Large intestine (tissue), 3 donors: ENCODE results near the gene GJB3. TPM values are rescaled to one million over a fixed set of nuclear protein-coding genes. Genes with fewer than 3 reads are reported as not detected.

ENCODE experiments used
- DNase-seq, 2 donors: peaks; one replicate each; pipeline versions ENCODE4 v3.0.0 to v3.0.0-alpha.2; 2013
- H3K27ac ChIP-seq: one replicate; pipeline ENCODE4 v1.5.1; 2013; ENCODE audit warnings: low read length
- H3K27me3 ChIP-seq: 2 replicates; pipeline ENCODE4 v1.6.1; 2013; ENCODE audit warnings: low read length; ENCODE audit not compliant: control insufficient read depth, insufficient read depth
- H3K36me3 ChIP-seq: 2 replicates; pipeline ENCODE4 v1.6.1; 2013; ENCODE audit warnings: low read length; ENCODE audit not compliant: control insufficient read depth, insufficient read depth
- H3K4me1 ChIP-seq: one replicate; pipeline ENCODE4 v1.6.1; 2013; ENCODE audit warnings: low read length; ENCODE audit not compliant: control insufficient read depth, insufficient read depth
- H3K4me3 ChIP-seq: one replicate; pipeline ENCODE4 v1.5.1; 2013; ENCODE audit warnings: low read length
- H3K9me3 ChIP-seq: one replicate; pipeline ENCODE4 v1.6.1; 2013; ENCODE audit warnings: mild to moderate bottlenecking, low read depth, low read length, moderate library complexity; ENCODE audit not compliant: control insufficient read depth
- WGBS: methylation state at CpG from one replicate; pipeline ENCODE4 v1.1.5; 2013; ENCODE audit warnings: low lambda C conversion rate; ENCODE audit not compliant: insufficient coverage; 5-methylcytosine and 5-hydroxymethylcytosine counted together
- polyA plus RNA-seq: library from polyadenylated mRNA; unstranded; fragments of 120-200 nt; gene quantifications from one replicate; pipeline ENCODE4 v1.2.1, GENCODE V29; 2013

GJB3 gene
- polyA plus RNA-seq, 1 donor: 0.21 TPM

GRCh38 chr1:34785231-34785874 lies 4.3 kb downstream of the GJB3 start:
- no peaks in the 10 kb centered on the region for H3K9me3 ChIP-seq
- no peak overlapping the region for H3K27ac ChIP-seq
- H3K36me3 ChIP-seq: no peaks in the 10 kb centered on the region
- H3K27me3 ChIP-seq: peaks cover 21% of the 10 kb centered on the region
- H3K4me3 ChIP-seq: no peak overlapping the region
- no peak for DNase-seq
- no CpG with 5 or more reads among the region's 22 CpGs for WGBS
- H3K4me1 ChIP-seq: peaks cover 10% of the 10 kb centered on the region

- DNase-seq: no peak
Measured at GRCh38 chr1:34785875-34786470, 5.0 kb downstream of the GJB3 start.

GRCh38 chr1:34786521-34787325 lies 5.7 kb downstream of the GJB3 start:
- Histone ChIP-seq H3K27me3 (peaks cover 20% of the 10 kb centered on the region), H3K4me1 (peaks cover 9% of the 10 kb centered on the region), H3K4me3 (no peak overlapping the region), H3K27ac (no peak overlapping the region), H3K9me3 (no peaks in the 10 kb centered on the region), H3K36me3 (no peaks in the 10 kb centered on the region)
- DNase-seq: peak; percentile 75 to 86
- WGBS: 29% methylated on average over 1 of the region's 14 CpGs

More at GRCh38 chr1:34785875-34786470, 5.0 kb downstream of the GJB3 start:
- no CpG with 5 or more reads among the region's 4 CpGs for WGBS
- Histone ChIP-seq H3K36me3 (no peaks in the 10 kb centered on the region), H3K9me3 (no peaks in the 10 kb centered on the region), H3K4me3 (no peak overlapping the region), H3K27ac (no peak overlapping the region), H3K4me1 (peaks cover 10% of the 10 kb centered on the region), H3K27me3 (peaks cover 19% of the 10 kb centered on the region)

- no CpG with 5 or more reads among the region's 9 CpGs for WGBS
- Histone ChIP-seq H3K27ac (no peak overlapping the region), H3K27me3 (peaks cover 21% of the 10 kb centered on the region), H3K36me3 (no peaks in the 10 kb centered on the region), H3K9me3 (no peaks in the 10 kb centered on the region), H3K4me3 (no peak overlapping the region), H3K4me1 (peaks cover 3% of the 10 kb centered on the region)
- no peak for DNase-seq
Measured at GRCh38 chr1:34787461-34788420, 6.7 kb downstream of the GJB3 start.

- Histone ChIP-seq H3K4me3 (no peak overlapping the region), H3K4me1 (peaks cover 3% of the 10 kb centered on the region), H3K9me3 (no peaks in the 10 kb centered on the region), H3K36me3 (no peaks in the 10 kb centered on the region), H3K27ac (no peak overlapping the region), H3K27me3 (peaks cover 29% of the 10 kb centered on the region)
- no peak for DNase-seq
- no CpG with 5 or more reads among the region's 6 CpGs for WGBS
Measured at GRCh38 chr1:34790985-34791384, 10.0 kb downstream of the GJB3 start.

GRCh38 chr1:34792424-34792823 lies 11.4 kb downstream of the GJB3 start:
- Histone ChIP-seq H3K4me3 (no peak overlapping the region), H3K27ac (no peak overlapping the region), H3K36me3 (no peaks in the 10 kb centered on the region), H3K9me3 (no peaks in the 10 kb centered on the region), H3K4me1 (no peaks in the 10 kb centered on the region), H3K27me3 (peaks cover 29% of the 10 kb centered on the region)
- no peak for DNase-seq
- no CpG with 5 or more reads among the region's 10 CpGs for WGBS

GRCh38 chr1:34792868-34793727 lies 12.1 kb downstream of the GJB3 start, which contains the start of gene GJA4:
GJA4 (plus strand) TSS chr1:34792999; CDS start chr1:34794214, 1,215 bp downstream.
- Histone ChIP-seq H3K4me3 (no peak within 1 kb of the TSS), H3K36me3 (no peaks in the 10 kb centered on the region), H3K9me3 (no peaks in the 10 kb centered on the region), H3K4me1 (no peaks in the 10 kb centered on the region), H3K27me3 (peaks cover 29% of the 10 kb centered on the region), H3K27ac (no peak within 1 kb of the TSS)
- no peak for DNase-seq
- WGBS: 0% methylated on average over 3 of the region's 45 CpGs

- H3K4me1 ChIP-seq: no peaks in the 10 kb centered on the region
- WGBS: no CpG with 5 or more reads among the region's 40 CpGs
- no peak overlapping the region for H3K4me3 ChIP-seq
- DNase-seq: no peak
- H3K27me3 ChIP-seq: peaks cover 29% of the 10 kb centered on the region
- H3K36me3 ChIP-seq: no peaks in the 10 kb centered on the region
- H3K9me3 ChIP-seq: no peaks in the 10 kb centered on the region
- H3K27ac ChIP-seq: no peak overlapping the region
Measured at GRCh38 chr1:34794001-34794789, 13.2 kb downstream of the GJB3 start.

- no peak for DNase-seq
- Histone ChIP-seq H3K4me3 (no peak overlapping the region), H3K27ac (no peak overlapping the region), H3K4me1 (no peaks in the 10 kb centered on the region), H3K27me3 (peaks cover 29% of the 10 kb centered on the region), H3K36me3 (no peaks in the 10 kb centered on the region), H3K9me3 (no peaks in the 10 kb centered on the region)
- no CpG with 5 or more reads among the region's 12 CpGs for WGBS
Measured at GRCh38 chr1:34794790-34795180, 13.8 kb downstream of the GJB3 start.
